PC-9 (cell line): ENCODE data around the gene LARP4.

Source experiments
- CTCF ChIP-seq: fragments of 200-600 bp; sonication (generic); conservative IDR thresholded peaks from 2 replicates; pipeline ENCODE4 v1.6.1; 2017; ENCODE audit warnings: mixed run types, antibody characterized with exemption, mild to moderate bottlenecking, moderate library complexity
- EZH2 ChIP-seq: fragments of 200-600 bp; sonication (generic); IDR thresholded peaks from 2 replicates; pipeline ENCODE4 v1.8.0; 2017; ENCODE audit warnings: antibody characterized with exemption, low read depth

- TF ChIP-seq CTCF (no peak), EZH2 (no peak)
Measured at GRCh38 chr12:50527359-50527726, 126.7 kb downstream of the LARP4 start.
